Measurements from ENCODE around the gene ARHGEF6.

ARHGEF6 gene

GRCh38 chrX:136687457-136687856 is 93.3 kb downstream of the ARHGEF6 start:
- Histone ChIP-seq H3K4me3 (ENCODE audit: low read length) (no peak overlapping the region), H3K4me2 (ENCODE audit: low read length) (no peak overlapping the region), H3K27me3 (ENCODE audit: control insufficient read depth, low read length) (no peaks in the 10 kb centered on the region), H3K9me3 (ENCODE audit: control insufficient read depth, insufficient read depth, low read length) (no peaks in the 10 kb centered on the region), H4K20me1 (ENCODE audit: control insufficient read depth, insufficient read depth, low read depth, low read length) (no peaks in the 10 kb centered on the region), H3K79me2 (ENCODE audit: control insufficient read depth, low read length) (no peaks in the 10 kb centered on the region), H3K9me2 (replicated peaks; ENCODE audit: control insufficient read depth, low read length) (no peaks in the 10 kb centered on the region), H3K4me1 (ENCODE audit: control insufficient read depth, low read length) (no peaks in the 10 kb centered on the region), H3K27ac (ENCODE audit: low read depth, low read length) (no peak overlapping the region), H3F3A (ENCODE audit: control insufficient read depth, insufficient read depth) (no peaks in the 10 kb centered on the region), H3K36me3 (ENCODE audit: control insufficient read depth, low read length) (peaks cover 24% of the 10 kb centered on the region)
- TF ChIP-seq EZH2phosphoT487 (IDR thresholded peaks at IDR 0.05; ENCODE audit: borderline replicate concordance, low read length), result no peak
- no peak for TF ChIP-seq CTCF (IDR thresholded peaks at IDR 0.05; ENCODE audit: low read depth, low read length, poor library complexity, severe bottlenecking)

GRCh38 chrX:136684120-136684519 is 96.6 kb downstream of the ARHGEF6 start:
- Histone ChIP-seq H3K9me3 (ENCODE audit: control insufficient read depth, insufficient read depth, low read length) (no peaks in the 10 kb centered on the region), H4K20me1 (ENCODE audit: control insufficient read depth, insufficient read depth, low read depth, low read length) (no peaks in the 10 kb centered on the region), H3K27ac (ENCODE audit: low read depth, low read length) (no peak overlapping the region), H3K27me3 (ENCODE audit: control insufficient read depth, low read length) (no peaks in the 10 kb centered on the region), H3K36me3 (ENCODE audit: control insufficient read depth, low read length) (peaks cover 42% of the 10 kb centered on the region), H3K9me2 (replicated peaks; ENCODE audit: control insufficient read depth, low read length) (no peaks in the 10 kb centered on the region), H3K79me2 (ENCODE audit: control insufficient read depth, low read length) (no peaks in the 10 kb centered on the region), H3K4me3 (ENCODE audit: low read length) (no peak overlapping the region), H3K4me1 (ENCODE audit: control insufficient read depth, low read length) (no peaks in the 10 kb centered on the region), H3K4me2 (ENCODE audit: low read length) (no peak overlapping the region), H3F3A (ENCODE audit: control insufficient read depth, insufficient read depth) (no peaks in the 10 kb centered on the region)
- TF ChIP-seq EZH2phosphoT487 (IDR thresholded peaks at IDR 0.05; ENCODE audit: borderline replicate concordance, low read length), result no peak
- no peak for TF ChIP-seq CTCF (IDR thresholded peaks at IDR 0.05; ENCODE audit: low read depth, low read length, poor library complexity, severe bottlenecking)

- no peak for TF ChIP-seq EZH2phosphoT487 (IDR thresholded peaks at IDR 0.05; ENCODE audit: borderline replicate concordance, low read length)
- no peak for TF ChIP-seq CTCF (IDR thresholded peaks at IDR 0.05; ENCODE audit: low read depth, low read length, poor library complexity, severe bottlenecking)
- Histone ChIP-seq H3K79me2 (ENCODE audit: control insufficient read depth, low read length) (no peaks in the 10 kb centered on the region), H3K4me3 (ENCODE audit: low read length) (no peak overlapping the region), H4K20me1 (ENCODE audit: control insufficient read depth, insufficient read depth, low read depth, low read length) (no peaks in the 10 kb centered on the region), H3K4me1 (ENCODE audit: control insufficient read depth, low read length) (no peaks in the 10 kb centered on the region), H3K27ac (ENCODE audit: low read depth, low read length) (no peak overlapping the region), H3K36me3 (ENCODE audit: control insufficient read depth, low read length) (peaks cover 33% of the 10 kb centered on the region), H3K4me2 (ENCODE audit: low read length) (no peak overlapping the region), H3K9me2 (replicated peaks; ENCODE audit: control insufficient read depth, low read length) (no peaks in the 10 kb centered on the region), H3F3A (ENCODE audit: control insufficient read depth, insufficient read depth) (no peaks in the 10 kb centered on the region), H3K27me3 (ENCODE audit: control insufficient read depth, low read length) (no peaks in the 10 kb centered on the region), H3K9me3 (ENCODE audit: control insufficient read depth, insufficient read depth, low read length) (no peaks in the 10 kb centered on the region)
These were observed 101.2 kb downstream of the ARHGEF6 start for GRCh38 chrX:136679531-136679930.
